Stimulated activated CD4-positive, alpha-beta T cell treated with anti-CD3 and anti-CD28 coated beads, Interleukin-4, amount 100 ng/mL, for 4 hours (primary cell): ENCODE measurements around the gene RBM12.
"Not testable (repeated sequence)": the region's sequence is repeated elsewhere in the genome, so short reads cannot be mapped to it uniquely, and the experiment has no call there.

ENCODE experiments used
- DNase-seq, 2 experiments: peaks; one replicate each; pipeline ENCODE4 v3.0.0-alpha.2; 2020

RBM12 gene

GRCh38 chr20:35698298-35699126, 33.8 kb upstream of the RBM12 start:
- DNase-seq: no peak

- DNase-seq: no peak
These were observed 33.1 kb upstream of the RBM12 start for GRCh38 chr20:35697696-35698297.

GRCh38 chr20:35695978-35696377, 31.3 kb upstream of the RBM12 start:
- no peak for DNase-seq

- DNase-seq: no peak
These were observed 30.6 kb upstream of the RBM12 start for GRCh38 chr20:35695245-35695749.

GRCh38 chr20:35690265-35690664, 25.6 kb upstream of the RBM12 start:
- no peak for DNase-seq

- DNase-seq: not testable (repeated sequence)
These were observed 22.2 kb upstream of the RBM12 start for GRCh38 chr20:35686872-35687271.

- DNase-seq: not testable (repeated sequence)
These were observed 20.7 kb upstream of the RBM12 start for GRCh38 chr20:35685368-35685767.

- DNase-seq: no peak
These were observed 17.3 kb upstream of the RBM12 start for GRCh38 chr20:35681960-35682359.

GRCh38 chr20:35680452-35681183, 15.9 kb upstream of the RBM12 start:
- no peak for DNase-seq

GRCh38 chr20:35674921-35675320, 10.2 kb upstream of the RBM12 start:
- no peak for DNase-seq

- no peak for DNase-seq
These were observed 9.2 kb upstream of the RBM12 start for GRCh38 chr20:35673884-35674283.

- DNase-seq: no peak
These were observed 5.0 kb upstream of the RBM12 start for GRCh38 chr20:35669681-35670080.

GRCh38 chr20:35669221-35669620, 4.5 kb upstream of the RBM12 start:
- no peak for DNase-seq

GRCh38 chr20:35665949-35666288, 1.2 kb upstream of the RBM12 start:
- DNase-seq: no peak

GRCh38 chr20:35663516-35664465, 909 bp downstream of the RBM12 start:
- DNase-seq: peak; percentile 37 to 62

GRCh38 chr20:35662551-35662950, 2.1 kb downstream of the RBM12 start:
- DNase-seq: no peak

- DNase-seq: no peak
These were observed 2.8 kb downstream of the RBM12 start for GRCh38 chr20:35661908-35662307.

GRCh38 chr20:35661053-35661452, 3.6 kb downstream of the RBM12 start:
- no peak for DNase-seq

GRCh38 chr20:35660122-35660937, 4.4 kb downstream of the RBM12 start:
- no peak for DNase-seq

GRCh38 chr20:35657271-35657670, 7.4 kb downstream of the RBM12 start:
- no peak for DNase-seq

- no peak for DNase-seq
These were observed 10.3 kb downstream of the RBM12 start for GRCh38 chr20:35654415-35654814.

- no peak for DNase-seq
These were observed 10.8 kb downstream of the RBM12 start for GRCh38 chr20:35653893-35654292.
